Activated effector memory CD4-positive, alpha-beta T cell treated with anti-CD3 and anti-CD28 coated beads, Interleukin-2, amount 50 U/mL, for 16 hours (primary cell): ENCODE results near the gene PLXNB1.

Experiments used
- DNase-seq: peaks from one replicate; pipeline ENCODE4 v3.0.0-alpha.2; 2020

The PLXNB1 gene

DNA sequence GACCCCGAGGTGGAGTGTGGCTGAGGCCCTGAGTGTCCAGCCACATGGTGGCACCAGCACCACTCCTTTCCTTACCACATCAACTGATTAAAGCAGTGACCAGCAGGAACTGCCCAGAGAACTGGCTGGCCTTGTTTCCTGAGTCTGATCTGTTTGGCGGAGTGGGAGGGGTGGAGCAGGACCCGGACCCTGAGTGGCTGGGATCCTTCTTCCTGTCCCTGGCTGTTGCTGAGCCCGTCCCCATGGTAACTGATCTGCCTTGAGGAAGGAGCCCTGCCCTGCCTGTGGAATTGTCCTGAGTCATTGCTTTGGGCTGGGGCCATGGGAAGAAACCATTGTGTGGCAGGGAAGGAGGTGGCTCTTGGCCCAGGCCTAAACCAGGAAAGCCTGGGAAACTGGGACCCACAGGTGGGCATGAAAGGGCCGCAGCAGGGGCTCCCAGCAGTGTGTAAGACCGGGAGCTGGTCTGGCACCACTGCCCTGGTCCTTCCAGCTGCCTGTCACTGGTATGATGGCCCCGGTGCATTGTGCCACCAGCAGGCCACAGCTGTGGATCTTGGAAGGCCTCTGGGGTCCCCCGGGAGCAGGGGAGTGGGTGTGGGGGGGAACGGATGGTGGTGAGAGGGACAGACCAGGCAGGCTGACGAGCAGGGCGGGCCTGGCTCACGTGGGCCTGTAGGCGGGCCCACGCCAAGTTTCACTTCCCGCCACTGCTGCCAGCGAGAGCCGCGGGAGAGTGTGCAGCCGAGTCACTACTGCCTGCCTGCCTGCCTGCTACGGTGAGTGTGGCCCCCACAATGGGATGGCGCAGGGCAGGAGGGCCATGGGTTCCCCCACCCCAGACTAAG, 35.9 kb upstream of the PLXNB1 start:
- peak; percentile 92 for DNase-seq

DNA sequence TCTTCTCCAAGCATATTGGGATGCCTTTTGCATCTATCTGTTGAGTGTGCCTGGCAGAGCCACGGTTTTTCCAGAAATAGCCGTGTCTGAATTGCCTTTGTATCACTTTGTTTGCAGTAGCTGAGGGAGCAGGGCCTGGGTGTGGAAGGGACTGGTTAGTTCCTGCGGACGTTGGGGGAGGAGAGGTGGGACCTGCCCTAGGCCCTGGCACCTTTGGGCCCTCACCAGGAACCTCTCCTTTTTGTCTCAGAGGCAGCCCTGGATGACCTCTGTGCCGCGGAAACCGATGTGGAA, 35.3 kb upstream of the PLXNB1 start:
- DNase-seq: no peak

GRCh38 chr3:48464713-48465221, 34.9 kb upstream of the PLXNB1 start:
- peak; percentile 59 for DNase-seq

DNA sequence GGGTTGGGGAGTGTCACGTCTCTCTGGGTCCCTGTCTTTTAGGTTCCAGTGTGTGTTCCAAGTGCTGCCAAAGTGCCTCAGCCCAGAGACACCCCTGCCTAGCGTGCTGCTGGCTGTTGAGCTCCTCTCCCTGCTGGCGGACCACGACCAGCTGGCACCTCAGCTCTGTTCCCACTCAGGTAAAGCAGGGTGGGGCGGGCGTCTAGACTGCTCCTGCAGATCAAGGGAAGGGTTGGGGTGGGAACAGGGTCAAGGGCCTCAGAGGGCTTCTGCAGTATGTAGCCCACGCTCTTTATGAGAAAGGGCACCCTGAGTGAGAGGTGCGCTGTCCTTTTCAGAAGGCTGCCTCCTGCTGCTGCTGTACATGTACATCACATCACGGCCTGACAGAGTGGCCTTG, 33.8 kb upstream of the PLXNB1 start:
- peak; percentile 55 for DNase-seq

DNA sequence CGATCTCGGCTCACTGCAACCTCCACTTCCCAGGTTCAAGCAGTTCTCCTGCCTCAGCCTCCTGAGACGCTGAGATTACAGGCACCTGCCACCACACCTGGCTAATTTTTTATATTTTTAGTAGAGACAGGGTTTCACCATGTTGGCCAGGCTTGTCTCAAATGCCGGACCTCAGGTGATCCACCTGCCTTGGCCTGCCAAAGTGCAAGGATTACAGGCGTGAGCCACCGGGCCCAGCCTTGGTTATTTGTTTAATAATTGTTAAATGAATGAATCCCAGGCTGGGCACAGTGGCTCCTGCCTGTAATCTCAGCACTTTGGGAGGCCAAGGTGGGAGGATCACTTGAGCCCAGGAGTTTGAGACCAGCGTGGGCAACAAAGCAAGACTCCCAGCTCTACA, 31.9 kb upstream of the PLXNB1 start:
- DNase-seq: peak; percentile 54

GRCh38 chr3:48460517-48460902, 30.6 kb upstream of the PLXNB1 start:
- DNase-seq: peak; percentile 27

GRCh38 chr3:48459773-48460516, 30.1 kb upstream of the PLXNB1 start:
- no peak for DNase-seq

DNA sequence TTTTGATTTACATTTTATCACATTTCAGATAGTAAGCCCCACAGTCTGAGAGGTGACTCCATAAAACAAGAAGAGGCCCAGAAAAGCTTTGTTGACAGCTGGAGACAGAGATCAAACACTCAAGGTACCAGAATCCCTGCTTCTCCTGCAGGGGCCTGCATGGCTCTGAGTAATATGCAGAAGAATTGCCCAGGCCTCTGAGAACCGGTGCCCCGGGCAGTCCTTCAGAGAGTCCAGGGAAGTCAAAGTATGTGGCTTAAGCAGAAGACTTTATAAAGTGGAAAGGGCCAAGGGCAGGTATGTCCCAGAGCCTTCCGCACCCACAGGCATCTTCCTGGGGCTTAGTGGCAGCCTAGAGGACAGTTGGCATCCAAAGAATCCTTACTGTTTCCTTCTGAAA, 29.4 kb upstream of the PLXNB1 start:
- DNase-seq: no peak

GRCh38 chr3:48456456-48456855, 26.6 kb upstream of the PLXNB1 start:
- DNase-seq: no peak

- DNase-seq: no peak
Measured at GRCh38 chr3:48451270-48451669, 21.4 kb upstream of the PLXNB1 start.

DNA sequence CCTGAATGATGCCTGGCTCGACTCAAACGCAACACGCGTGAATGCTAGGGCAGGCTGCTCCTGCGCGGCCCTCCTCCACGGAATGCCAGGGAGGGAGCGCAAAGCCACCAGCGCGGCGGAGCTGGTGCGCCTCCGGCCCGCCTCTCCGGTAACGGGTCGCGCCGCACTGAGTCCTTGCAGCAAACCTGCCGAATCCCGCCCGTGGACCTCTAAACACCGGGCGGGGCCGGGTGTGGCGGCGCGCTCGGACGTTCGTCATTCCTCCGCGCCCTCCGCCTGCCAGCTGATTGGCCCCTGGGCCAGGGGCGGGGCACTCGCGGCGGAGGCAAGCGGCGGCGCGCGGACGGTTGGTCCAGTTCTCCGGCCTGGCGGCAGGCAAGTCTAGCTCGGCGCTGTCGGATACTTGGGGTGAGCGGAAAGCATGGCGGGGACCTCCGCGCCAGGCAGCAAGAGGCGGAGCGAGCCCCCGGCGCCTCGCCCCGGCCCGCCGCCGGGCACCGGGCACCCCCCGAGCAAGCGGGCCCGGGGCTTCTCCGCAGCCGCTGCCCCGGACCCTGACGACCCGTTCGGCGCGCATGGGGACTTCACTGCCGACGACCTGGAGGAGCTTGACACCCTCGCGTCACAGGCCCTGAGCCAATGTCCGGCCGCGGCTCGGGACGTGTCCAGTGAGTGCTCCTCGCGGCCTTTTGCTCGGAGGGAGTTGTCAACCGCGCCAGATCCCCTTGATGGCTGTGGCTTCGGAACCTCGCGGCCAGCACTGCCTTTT, 16.7 kb upstream of the PLXNB1 start, which contains the start of gene ATRIP:
Gene ATRIP (plus strand): TSS at position 313 of the 769 bp plus-strand sequence. CDS start 109 bp downstream, at position 422.
- DNase-seq: peak; percentile 96

GRCh38 chr3:48446043-48446424, 16.1 kb upstream of the PLXNB1 start:
- DNase-seq: no peak

DNA sequence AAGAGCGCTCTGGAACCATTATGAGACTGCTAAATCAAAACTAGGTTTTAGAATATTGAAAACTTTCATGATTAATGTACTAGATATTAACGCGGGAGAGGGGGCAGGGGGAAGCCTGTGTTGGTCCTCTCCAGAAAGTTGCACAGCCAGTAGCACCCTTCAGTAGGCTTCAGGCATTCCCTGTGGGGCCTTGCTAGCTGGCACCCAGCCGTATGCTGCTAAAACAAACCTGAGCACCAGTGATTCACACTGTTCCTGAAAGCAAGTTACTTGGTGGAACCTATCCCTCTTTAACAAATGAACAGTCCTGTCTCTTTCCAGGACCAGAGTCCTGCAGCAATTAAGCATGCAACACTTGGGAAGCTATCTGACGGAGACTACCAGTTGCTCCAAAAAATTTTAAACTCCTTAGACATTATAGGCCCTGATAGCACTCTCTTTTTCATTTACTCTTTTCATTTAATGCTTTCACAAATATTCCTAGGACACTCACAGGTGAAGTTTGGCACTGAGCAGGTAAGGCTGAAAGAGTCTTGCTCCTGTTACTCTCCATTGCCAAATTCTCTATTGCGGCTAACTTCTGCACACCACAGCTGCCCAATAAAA, 15.5 kb upstream of the PLXNB1 start:
- DNase-seq: no peak

- no peak for DNase-seq
Measured at GRCh38 chr3:48441940-48442339, 12.1 kb upstream of the PLXNB1 start.

- no peak for DNase-seq
Measured at GRCh38 chr3:48440590-48440958, 10.7 kb upstream of the PLXNB1 start.

DNA sequence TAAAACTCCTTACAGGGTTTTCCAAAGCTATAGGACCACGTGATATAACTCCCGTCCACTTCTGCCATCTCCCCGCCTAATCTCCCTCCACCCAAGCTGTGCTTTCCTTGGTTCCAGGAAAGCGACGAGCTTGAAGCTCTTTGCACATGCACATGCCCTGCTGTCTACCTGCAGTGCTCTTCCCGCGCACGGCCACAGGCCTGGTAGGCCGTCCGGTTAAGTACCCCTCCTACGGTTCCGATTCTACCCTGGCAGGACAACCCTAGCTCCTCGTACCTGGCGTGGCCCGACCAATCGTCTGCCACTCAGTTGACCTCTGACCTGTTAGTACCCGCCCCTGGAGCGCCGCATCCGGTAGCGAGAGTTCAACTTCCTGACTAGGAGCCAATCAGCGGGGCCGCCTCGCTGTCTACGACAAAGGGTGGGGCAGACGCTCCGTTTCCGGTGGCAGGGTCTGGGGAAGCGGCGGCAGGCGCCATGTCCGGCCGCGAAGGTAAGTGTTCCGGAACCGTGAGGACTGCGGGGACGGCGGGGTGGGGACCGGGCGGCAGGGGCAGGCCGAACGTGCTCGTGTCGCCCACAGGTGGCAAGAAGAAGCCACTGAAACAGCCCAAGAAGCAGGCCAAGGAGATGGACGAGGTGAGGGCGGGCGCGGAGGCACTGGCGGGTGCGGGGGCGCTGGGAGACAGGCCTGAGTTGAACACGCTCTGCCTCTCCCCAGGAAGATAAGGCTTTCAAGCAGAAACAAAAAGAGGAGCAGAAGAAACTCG, 10.1 kb upstream of the PLXNB1 start, which contains the start of the genes CCDC51 and TMA7:
Gene CCDC51 (minus strand): TSS at position 300 of the 770 bp plus-strand sequence. CDS start 4,991 bp downstream, outside the sequence.
Gene TMA7 (plus strand): TSS at position 438 of the 770 bp plus-strand sequence. CDS start 40 bp downstream, at position 478.
- peak; percentile 100 for DNase-seq

GRCh38 chr3:48437812-48438211, 7.9 kb upstream of the PLXNB1 start:
- DNase-seq: no peak

DNA sequence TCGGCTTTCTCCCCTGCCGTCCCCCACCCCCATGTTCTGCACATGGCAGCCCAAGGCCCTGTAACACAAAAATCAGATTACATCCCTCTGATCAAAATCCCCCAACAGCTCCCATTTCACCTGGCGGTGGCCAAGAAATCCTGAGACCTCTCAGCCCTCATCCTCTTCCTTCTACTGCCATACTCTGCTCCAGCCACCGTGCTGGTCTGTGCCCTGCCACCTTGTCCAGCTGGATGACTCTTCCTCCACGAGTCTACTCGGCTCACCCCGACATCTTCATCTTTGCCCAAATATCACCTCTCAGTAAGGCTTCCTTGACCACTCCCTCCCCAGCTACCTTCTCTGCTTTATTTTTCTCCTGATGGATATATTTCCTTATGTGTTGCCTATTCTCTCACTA, 7.0 kb upstream of the PLXNB1 start:
- no peak for DNase-seq

DNA sequence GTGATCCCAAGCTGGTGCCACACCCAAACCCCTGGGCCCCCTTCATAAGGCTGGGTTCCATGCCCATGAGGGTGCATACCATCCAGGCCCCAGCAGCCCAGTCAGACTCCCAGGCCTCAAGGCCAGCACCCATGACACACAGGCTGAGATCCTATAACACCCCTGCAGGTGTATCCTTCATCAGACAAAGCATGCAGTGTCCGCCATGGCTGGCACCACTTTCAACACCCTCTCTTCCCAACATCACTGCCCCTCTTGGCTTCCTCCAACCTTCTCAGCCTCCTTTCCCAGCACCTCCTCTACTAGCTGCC, 6.5 kb upstream of the PLXNB1 start:
- DNase-seq: peak; percentile 62

DNA sequence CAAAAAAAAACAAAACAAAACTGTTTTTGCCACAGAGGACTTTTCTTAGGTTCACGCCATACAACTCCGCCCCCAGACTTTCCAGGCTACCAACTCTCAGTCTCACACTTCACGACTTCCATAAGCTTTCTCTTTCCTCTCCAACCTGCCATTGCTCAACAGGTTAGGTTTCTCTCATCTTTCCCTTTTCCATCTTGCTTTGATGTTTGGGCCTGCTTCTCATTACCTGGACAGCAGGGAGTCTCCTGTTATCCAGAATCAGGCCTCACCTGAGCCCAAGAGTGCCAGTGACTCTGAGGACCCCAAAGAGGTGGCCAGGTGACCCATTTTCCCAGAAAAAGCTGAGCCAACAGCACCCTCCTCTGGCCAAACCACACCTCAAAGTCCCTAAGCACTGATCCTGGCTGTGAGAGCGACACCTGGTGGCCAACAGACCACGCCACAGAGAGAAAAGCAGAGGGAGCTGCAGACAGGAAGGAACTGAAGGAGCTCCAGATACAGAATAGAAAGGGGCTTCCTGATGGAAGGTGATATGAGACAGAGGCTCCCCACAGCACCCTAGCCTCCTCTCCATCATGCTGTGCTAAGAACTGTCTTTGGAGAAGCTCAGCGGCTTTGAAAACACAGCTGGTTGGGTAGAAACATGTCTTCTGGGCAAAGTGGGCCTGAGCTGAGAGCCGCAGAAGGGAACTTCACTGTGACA, 6.0 kb upstream of the PLXNB1 start:
- peak; percentile 95 for DNase-seq

GRCh38 chr3:48435223-48435595, 5.3 kb upstream of the PLXNB1 start:
- no peak for DNase-seq
